ENCODE measurements around the gene ATF6B.

ATF6B gene

DNA sequence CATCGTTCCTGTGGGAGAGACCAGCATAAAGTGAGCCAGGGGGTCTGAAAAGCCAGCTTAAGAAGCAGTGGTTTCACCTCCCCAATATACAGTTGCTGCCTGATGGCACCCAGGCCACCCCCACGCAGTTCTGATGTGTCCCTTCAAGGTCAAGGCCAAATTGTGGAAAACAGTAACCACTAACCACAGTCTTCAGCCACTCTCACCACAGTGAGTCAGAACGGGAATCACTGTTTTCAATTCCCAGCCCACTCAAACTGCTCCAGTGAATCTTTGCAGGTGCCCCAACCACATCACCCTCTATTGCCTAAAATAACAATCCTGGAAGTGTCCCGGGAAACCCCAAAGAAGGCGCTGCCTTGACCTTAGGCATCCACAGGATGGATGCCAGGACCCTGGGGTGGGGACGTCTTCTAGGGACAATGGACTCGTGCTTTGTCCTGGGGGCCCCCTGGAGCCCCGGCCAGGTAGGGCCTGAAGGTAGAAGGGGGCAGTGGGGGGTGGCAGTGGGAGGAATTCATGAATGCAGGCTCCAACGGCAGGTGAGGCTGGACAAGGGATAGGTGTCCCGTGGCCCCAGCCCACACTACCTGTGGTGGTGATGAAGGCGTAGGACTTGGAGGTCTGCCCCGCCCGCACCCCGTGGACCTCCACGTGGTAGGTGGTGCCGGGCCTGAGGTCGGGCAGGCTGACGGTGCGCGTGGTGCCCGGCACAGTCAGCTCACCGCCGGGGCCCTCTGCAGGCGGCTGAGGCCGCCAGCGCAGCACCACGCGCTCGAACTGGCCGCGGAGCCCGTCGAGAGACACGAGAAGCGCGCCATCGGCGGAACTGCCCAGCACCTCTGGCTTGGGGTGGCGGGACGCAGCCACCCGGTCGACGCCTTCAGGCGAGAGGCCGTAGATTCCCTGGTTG is 41.1 kb downstream of the ATF6B start:
- peak; percentile 35 for DNase-seq (ENCODE audit: low read depth)
- TF ChIP-seq, protein P1, sequence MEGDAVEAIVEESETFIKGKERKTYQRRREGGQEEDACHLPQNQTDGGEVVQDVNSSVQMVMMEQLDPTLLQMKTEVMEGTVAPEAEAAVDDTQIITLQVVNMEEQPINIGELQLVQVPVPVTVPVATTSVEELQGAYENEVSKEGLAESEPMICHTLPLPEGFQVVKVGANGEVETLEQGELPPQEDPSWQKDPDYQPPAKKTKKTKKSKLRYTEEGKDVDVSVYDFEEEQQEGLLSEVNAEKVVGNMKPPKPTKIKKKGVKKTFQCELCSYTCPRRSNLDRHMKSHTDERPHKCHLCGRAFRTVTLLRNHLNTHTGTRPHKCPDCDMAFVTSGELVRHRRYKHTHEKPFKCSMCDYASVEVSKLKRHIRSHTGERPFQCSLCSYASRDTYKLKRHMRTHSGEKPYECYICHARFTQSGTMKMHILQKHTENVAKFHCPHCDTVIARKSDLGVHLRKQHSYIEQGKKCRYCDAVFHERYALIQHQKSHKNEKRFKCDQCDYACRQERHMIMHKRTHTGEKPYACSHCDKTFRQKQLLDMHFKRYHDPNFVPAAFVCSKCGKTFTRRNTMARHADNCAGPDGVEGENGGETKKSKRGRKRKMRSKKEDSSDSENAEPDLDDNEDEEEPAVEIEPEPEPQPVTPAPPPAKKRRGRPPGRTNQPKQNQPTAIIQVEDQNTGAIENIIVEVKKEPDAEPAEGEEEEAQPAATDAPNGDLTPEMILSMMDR (IDR thresholded peaks at IDR 0.05; ENCODE audit: insufficient read depth, low read depth, low read length, missing control alignments) = no peak
- no peak overlapping the region for H3K4me3 ChIP-seq (ENCODE audit: low read length)

DNA sequence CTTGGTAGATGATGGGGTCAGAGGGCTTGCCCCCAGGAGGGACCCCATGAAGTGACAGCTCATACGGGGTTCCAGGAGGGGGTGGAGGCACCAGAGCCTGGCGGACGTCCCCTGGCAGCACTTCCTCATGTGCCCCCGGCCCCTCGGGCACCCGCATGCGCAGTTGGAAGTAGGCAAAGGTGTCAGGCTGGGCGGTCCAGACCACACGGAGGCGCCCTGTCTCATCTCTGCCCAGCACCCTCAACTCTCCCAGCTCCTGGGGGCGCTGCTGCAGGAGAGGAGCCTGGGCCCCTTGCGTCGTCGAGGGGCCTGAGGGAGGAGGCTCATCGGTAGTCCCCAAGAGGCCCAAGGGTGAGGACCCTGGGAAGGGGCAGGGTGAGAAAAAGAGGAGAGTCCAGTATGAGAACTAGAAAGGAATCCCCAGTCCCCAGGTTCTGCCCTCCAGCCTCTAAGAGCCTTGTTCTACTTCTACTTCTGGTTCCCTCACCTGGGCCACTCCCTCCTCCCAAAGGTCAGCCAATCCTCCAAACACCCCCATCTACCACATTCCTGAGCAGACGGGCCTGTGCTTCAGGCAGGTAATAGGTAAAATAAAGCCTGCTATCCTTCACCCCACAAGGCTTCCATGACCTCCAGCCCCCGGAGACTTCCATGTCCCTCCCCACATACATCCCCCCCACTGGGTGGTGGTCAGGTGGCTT is 42.1 kb downstream of the ATF6B start:
- no peak for DNase-seq (ENCODE audit: low read depth)
- TF ChIP-seq, protein P1 (IDR thresholded peaks at IDR 0.05; ENCODE audit: insufficient read depth, low read depth, low read length, missing control alignments) = no peak
- no peak overlapping the region for H3K4me3 ChIP-seq (ENCODE audit: low read length)

DNA sequence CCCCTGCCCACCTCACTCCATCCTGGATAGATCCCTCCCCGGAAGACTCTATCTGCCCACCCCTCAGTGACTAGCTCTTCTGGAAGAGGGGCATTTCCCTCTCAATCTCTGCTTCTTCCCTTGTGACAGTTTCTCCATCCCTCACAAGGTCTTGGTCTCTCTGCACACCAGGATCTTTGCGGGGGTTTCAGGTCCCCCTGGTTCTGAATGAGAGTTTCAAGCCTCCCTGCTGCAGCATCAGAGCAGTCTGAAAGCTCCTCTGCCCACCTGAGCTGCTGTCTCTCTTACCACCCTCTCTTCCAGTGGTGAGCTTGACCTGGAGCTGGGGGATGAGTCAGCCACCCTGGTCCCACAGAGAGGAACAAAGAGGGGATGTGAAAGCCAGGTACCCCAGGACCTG is 43.3 kb downstream of the ATF6B start:
- DNase-seq (ENCODE audit: low read depth) = no peak
- H3K4me3 ChIP-seq (ENCODE audit: low read length) = no peak overlapping the region
- TF ChIP-seq, protein P1 (IDR thresholded peaks at IDR 0.05; ENCODE audit: insufficient read depth, low read depth, low read length, missing control alignments) = no peak

DNA sequence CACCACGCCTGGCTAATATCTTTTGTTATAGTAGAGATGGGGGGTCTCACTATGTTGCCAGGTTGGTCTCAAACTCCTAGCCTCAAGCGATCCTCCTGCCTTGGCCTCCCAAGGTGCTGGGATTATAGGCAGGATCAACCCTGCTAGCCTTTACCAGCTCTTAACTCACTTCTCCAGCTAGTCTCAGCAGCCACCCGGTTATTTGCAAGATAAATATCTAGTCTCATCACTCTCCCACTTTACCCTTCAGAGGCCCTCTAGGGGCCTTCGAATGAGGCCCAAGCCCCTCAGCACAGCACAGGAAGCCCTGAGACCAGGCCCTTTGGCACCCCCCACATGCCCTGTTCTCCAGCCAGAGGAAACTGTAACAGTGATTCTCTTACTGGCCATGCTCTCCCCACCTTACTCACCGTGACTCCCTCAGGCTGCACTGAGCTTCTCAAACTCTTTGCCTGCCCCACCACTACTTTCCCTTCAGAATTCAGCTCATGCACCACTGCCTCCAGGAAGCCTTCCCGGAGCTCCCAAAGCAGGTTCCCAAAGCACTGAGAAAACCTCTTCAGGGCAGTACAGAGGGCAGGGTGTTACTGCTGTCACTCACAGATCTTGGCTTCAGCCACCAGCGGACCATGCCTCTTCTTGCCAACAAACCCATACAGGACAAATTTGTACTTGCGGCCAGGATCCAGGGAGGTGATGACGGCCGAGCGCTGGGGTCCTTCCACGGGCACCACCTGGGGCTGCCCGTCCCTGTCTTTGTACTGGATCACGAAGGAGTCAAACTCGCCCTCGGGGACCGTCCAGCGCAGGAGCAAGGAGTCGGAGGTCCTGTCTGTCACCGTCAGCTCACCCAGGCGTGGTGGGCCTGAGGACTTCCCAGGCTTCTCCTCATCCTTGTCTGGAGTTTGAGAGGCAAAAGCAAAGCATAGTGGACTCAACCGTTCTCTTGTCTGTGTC is 44.0 kb downstream of the ATF6B start:
- TF ChIP-seq, protein P1 (IDR thresholded peaks at IDR 0.05; ENCODE audit: insufficient read depth, low read depth, low read length, missing control alignments) = no peak
- H3K4me3 ChIP-seq (ENCODE audit: low read length) = no peak overlapping the region
- DNase-seq (ENCODE audit: low read depth) = no peak

DNA sequence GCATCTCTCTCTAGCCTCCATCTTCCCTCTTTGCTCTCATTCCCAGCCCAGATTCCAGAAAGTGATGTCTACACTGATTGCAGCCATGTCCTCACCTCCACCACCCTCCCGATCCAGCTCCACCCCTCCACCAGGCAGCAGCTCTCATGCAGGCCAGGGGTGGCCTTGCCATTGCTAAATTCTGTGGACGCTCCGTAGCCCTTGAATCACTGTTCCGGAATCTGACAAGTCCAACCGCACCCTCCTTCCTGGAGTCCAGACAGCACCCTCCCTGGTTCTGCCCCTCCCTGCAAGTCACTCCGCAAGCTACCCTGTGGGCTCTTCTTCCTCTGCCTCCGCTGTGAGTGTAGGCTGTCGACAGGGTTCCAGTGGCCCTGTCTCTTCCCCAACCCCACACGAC is 45.1 kb downstream of the ATF6B start:
- peak; percentile 91 for DNase-seq (ENCODE audit: low read depth)
- no peak overlapping the region for H3K4me3 ChIP-seq (ENCODE audit: low read length)
- TF ChIP-seq, protein P1 (IDR thresholded peaks at IDR 0.05; ENCODE audit: insufficient read depth, low read depth, low read length, missing control alignments) = no peak

DNA sequence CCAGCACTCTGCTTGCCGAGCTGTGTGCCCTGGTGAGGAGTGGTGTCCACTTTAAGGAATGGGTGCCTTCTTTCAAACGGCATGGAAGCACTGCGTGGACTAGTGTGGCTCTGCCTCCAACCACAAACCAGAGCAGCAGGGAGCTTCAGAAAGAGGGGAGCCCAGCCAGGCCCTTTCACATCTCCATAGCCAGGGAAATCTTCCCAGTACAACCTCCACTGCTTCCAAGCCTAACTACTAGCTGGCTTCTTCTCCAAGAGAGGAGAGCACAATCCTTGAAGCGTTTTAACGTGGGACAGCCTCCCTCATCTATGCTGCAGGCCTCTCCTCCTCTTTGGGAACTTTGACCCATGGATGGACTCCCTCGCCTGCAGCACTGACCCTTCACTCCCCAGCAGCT is 45.6 kb downstream of the ATF6B start:
- no peak overlapping the region for H3K4me3 ChIP-seq (ENCODE audit: low read length)
- no peak for DNase-seq (ENCODE audit: low read depth)
- TF ChIP-seq, protein P1 (IDR thresholded peaks at IDR 0.05; ENCODE audit: insufficient read depth, low read depth, low read length, missing control alignments) = no peak

All from epithelial cell of esophagus (primary cell).